ENCODE measurements around the gene PJA1. TPM values are rescaled to one million over a fixed set of nuclear protein-coding genes. Genes with fewer than 3 reads are reported as not detected.

PJA1 gene
- total and polyA plus RNA-seq, 2 donors: 23.7 to 51.2 TPM

DNA sequence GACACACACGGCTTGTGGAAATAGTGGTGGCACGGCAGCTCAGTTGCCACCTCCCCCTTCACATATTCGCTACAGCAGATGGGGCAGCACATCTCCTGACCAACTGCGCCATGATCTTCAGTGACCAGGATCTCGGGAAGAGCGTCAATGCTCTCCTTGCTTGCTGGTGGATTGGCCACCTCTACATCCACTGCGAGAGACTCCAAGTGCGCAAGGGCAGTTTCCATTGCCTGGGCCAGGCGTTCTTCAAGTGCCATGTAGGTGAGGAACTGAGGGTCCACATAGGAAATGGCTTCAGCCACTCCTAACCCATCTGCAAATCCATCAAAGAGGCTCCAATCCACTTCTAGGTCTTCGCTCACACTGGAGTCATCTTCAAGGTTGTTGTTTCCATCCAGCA lies 3.9 kb downstream of the PJA1 start:
- H3K36me3 ChIP-seq (ENCODE audit: insufficient read depth): no peaks in the 10 kb centered on the region
- WGBS: 85% methylated on average over 10 of the region's 10 CpGs
- no peaks in the 10 kb centered on the region for H3K4me1 ChIP-seq (ENCODE audit: insufficient read depth)
- no peak overlapping the region for H3K27ac ChIP-seq (ENCODE audit: low read depth)
- H3K4me3 ChIP-seq (ENCODE audit: low read depth, low read length): no peak overlapping the region
- DNase-seq (ENCODE audit: extremely low spot score): no peak

DNA sequence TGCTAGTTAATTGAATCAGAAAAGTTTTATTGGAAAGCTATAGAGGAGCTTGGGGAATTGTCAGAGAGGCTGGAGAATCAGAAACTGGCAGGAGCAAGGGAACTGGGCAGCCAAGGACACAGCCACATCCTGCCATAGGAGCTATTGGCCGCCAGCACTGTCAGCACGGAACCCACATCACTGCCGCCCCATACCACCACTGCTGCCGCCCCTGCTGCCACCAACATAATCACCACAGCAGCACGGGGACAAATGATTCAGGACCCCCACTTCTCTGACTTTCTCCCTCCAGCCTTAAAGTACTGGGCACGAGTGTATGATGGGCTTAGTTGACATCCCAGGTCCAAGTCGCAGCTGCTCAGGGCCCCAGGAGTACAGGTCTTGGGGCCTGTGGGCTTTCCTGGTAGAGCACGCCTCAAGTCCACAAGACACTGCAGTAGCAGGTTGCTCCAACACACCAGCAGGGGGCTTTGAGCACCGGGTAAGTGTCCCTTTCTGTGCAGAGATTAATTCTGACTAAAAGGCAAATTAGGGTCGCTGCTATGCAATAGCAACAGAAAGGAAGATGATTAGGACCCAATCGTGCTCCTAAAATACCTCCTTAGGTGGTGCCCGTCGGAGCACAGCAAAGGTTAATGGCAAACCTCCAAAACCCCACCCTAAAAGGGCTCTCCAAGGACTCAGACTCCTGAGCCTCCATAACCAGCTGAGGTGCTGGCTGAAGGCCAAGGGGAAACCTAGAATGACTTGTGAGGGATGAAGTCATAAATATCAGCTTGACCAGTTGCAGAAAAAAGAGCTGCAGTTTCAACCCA lies 6.9 kb downstream of the PJA1 start:
- no peaks in the 10 kb centered on the region for H3K4me1 ChIP-seq (ENCODE audit: insufficient read depth)
- DNase-seq (ENCODE audit: extremely low spot score): no peak
- no peaks in the 10 kb centered on the region for H3K36me3 ChIP-seq (ENCODE audit: insufficient read depth)
- H3K4me3 ChIP-seq (ENCODE audit: low read depth, low read length): no peak overlapping the region
- H3K27ac ChIP-seq (ENCODE audit: low read depth): no peak overlapping the region
- WGBS: 40% methylated on average over 13 of the region's 13 CpGs

DNA sequence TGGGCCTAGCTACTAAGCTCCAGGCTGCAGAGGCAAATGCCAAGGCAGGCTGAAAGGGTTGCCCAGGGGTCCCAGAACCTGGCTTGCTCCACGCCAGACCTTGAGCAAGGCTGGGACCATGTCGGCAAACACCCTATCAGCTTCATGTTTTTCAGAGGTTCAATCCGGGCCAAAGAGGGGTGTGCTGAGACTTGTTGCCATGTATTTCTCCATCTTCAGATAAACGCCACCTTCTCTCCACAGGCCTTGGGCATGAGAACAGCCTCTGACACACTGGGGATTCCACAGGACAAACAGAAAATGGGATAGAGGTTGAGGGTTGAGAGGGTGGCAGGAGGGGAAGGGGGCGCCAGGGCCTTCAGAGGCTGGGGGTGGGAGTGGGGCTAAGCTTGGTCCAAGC lies 8.6 kb downstream of the PJA1 start:
- H3K36me3 ChIP-seq (ENCODE audit: insufficient read depth): no peaks in the 10 kb centered on the region
- no peak overlapping the region for H3K27ac ChIP-seq (ENCODE audit: low read depth)
- H3K4me3 ChIP-seq (ENCODE audit: low read depth, low read length): no peak overlapping the region
- no peak for DNase-seq (ENCODE audit: extremely low spot score)
- WGBS: 85% methylated on average over 5 of the region's 5 CpGs
- no peaks in the 10 kb centered on the region for H3K4me1 ChIP-seq (ENCODE audit: insufficient read depth)

DNA sequence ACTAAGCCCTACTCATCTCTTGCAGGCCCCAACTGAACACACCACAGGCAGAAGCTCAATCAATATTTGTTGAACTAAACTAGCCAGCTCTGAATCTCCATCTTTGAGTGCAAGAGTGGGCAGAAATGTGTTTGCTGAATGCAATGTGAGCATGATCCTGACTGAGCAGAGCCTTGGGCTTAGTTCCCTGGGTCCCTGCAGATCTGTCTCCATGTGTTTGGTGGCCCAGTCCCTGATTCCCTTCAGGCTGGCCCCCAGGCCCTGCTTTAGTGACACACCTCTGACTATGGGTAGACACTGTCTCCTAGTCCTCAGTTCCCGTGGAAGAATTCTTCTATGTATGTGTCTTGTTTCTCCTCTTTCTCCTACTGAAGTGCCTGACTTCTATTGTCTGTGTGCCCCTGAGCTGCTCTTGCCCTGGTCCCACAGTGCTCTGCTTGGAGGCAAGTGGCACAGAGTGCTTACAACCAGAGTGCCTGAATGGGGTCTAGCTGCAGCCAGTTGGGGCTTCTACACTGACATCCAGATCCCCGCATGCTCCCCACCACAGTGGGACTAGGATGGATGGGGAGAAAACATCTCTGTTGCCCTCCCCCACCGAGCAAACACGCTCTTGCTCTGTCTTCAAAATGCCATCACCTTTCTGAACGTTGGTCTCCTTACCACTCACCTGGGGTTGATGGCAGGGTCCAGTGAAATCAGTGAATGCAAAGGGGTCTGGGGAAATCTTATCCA lies 9.3 kb downstream of the PJA1 start:
- no peak overlapping the region for H3K27ac ChIP-seq (ENCODE audit: low read depth)
- no peaks in the 10 kb centered on the region for H3K4me1 ChIP-seq (ENCODE audit: insufficient read depth)
- no peak overlapping the region for H3K4me3 ChIP-seq (ENCODE audit: low read depth, low read length)
- no peaks in the 10 kb centered on the region for H3K36me3 ChIP-seq (ENCODE audit: insufficient read depth)
- WGBS: 83% methylated on average over 5 of the region's 5 CpGs
- no peak for DNase-seq (ENCODE audit: extremely low spot score)

DNA sequence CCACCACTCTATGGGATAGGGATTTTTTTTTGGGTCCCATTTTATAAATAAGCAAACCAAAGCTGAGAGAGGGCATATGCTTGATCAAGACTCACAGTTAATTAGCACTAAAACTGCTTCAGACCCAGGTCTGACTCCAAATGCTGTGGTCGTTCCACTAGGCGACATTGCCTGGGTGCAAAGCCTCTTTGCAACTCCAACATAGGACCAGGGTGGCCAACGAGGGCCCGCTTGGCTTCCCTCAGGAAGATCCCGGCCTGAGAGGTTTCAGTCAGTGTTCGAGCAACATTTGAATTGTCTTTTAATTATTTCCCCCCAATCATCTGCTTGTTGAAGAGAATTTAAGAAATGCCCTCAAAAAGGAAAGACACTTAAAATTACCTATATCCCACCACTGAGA lies 11.2 kb downstream of the PJA1 start:
- H3K4me1 ChIP-seq (ENCODE audit: insufficient read depth): no peaks in the 10 kb centered on the region

DNA sequence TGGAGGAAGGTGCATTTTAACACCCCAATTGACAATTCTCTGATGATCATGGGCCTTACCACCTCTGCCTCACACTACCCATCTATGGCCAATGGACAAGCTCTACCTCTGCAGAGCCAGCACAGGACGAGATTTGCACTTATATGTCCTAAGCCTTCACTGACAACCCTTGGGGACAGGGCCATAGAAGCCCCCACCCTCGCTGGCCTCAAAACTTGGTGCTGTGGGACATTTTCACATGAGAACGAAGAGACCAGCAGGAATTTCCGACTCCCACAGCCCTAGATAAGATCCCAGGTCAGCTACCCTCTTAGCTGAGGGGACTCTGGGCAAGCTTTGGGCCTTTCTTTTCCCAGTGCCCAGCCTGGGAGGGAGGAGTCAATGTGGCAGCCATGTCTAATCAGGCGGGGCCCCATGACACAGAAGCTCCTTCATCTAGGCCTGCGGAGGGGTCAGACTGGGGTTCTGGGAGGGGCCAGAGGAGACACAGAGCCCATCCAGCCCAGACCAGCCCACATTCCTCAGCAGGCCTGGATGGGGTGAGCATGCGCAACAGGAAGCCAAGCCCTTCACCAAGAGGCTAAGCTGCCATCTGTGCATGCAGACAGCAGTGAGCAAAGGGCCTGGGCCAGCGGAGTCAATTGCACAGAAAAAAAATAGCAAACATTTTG lies 12.1 kb downstream of the PJA1 start:
- DNase-seq (ENCODE audit: extremely low spot score): peak; percentile 41
- WGBS: 49% methylated on average over 8 of the region's 8 CpGs
- no peak overlapping the region for H3K27ac ChIP-seq (ENCODE audit: low read depth)
- H3K4me3 ChIP-seq (ENCODE audit: low read depth, low read length): no peak overlapping the region
- no peaks in the 10 kb centered on the region for H3K36me3 ChIP-seq (ENCODE audit: insufficient read depth)
- no peaks in the 10 kb centered on the region for H3K4me1 ChIP-seq (ENCODE audit: insufficient read depth)

More for the DNA sequence above, 11.2 kb downstream of the PJA1 start:
- no peak for DNase-seq (ENCODE audit: extremely low spot score)
- H3K4me3 ChIP-seq (ENCODE audit: low read depth, low read length): no peak overlapping the region
- no peaks in the 10 kb centered on the region for H3K36me3 ChIP-seq (ENCODE audit: insufficient read depth)
- 94% methylated on average over 6 of the region's 6 CpGs for WGBS
- H3K27ac ChIP-seq (ENCODE audit: low read depth): no peak overlapping the region

DNA sequence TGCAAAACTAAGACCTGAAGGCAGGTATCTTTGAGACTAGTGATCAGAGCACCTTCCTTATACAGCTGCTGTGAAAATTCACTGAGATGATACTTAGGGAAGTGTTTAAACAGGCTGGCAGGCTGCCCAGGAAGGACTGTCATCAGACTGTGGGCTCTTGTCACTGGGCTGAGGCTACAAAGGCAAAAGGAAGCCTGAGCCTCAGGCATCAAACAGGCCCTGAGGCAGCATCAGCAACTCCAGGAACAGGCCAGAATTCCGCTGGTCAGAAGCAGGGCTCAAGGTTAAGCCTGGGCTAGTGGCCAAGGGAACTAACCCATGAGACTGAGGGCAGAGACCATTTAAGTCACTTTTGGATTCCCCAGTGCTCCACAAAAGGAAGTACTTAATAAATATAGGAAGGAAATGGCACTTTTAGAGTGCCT lies 12.8 kb downstream of the PJA1 start:
- WGBS: 52% methylated on average over 1 of the region's 1 CpG
- Histone ChIP-seq H3K4me3 (ENCODE audit: low read depth, low read length) (no peak overlapping the region), H3K27ac (ENCODE audit: low read depth) (no peak overlapping the region), H3K4me1 (ENCODE audit: insufficient read depth) (no peaks in the 10 kb centered on the region), H3K36me3 (ENCODE audit: insufficient read depth) (no peaks in the 10 kb centered on the region)
- no peak for DNase-seq (ENCODE audit: extremely low spot score)

DNA sequence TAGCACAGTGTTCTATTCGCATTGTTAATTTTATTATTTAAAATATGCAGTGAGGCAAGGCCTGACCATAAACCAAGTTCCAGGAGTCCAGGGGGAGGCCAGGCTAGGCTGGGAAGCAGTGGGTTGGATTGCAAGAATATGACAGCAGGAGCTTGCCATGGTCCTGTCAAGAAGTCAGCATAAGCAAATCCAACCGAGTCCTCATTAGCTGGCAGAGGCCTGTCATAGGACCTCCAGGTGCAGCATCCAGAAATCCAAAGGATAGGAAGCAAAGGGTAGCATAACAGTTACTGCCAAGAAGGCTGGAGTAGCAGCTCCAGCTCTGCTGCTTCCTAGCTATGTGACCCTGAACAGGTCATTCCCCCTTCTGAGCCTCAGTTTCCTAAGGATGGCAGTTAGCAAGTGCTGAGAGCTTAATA lies 13.4 kb downstream of the PJA1 start:
- H3K27ac ChIP-seq (ENCODE audit: low read depth): no peak overlapping the region
- no peaks in the 10 kb centered on the region for H3K4me1 ChIP-seq (ENCODE audit: insufficient read depth)
- H3K36me3 ChIP-seq (ENCODE audit: insufficient read depth): no peaks in the 10 kb centered on the region
- H3K4me3 ChIP-seq (ENCODE audit: low read depth, low read length): no peak overlapping the region
- DNase-seq (ENCODE audit: extremely low spot score): no peak
- 77% methylated on average over 2 of the region's 2 CpGs for WGBS

DNA sequence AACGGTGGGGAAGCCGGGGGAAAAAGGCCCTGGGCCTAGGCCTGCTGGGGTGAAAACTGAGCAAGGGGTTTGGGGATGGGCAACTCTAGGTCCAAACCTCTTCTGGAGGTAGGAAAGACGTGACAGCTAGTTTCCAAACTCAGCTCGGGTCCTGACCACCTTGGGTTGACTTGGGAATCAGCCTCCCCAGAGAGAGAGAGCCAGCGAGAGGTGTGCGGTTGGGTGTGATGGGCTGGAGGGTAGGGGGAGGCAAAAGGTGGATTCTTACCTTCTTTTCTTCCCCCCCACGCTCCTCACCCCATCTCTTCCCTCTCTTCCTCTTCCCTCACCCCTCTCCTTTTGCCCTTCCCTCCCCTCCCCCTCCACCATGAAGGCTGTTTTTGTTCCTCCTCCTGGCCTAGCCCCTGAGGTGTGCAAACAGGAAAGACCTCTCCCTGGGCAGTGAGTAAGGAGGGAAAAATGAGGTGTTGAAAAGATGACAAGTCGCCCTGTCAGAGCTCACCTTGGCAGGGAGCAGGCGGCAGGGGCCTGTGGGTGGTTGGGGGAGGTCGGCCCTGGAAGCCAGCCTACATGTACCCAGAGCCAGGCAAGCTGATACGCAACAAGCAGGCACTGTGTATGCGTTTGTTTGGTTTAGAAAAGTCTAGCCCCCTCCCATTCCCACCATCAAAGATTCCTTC lies 14.8 kb downstream of the PJA1 start:
- DNase-seq (ENCODE audit: extremely low spot score): no peak
- 80% methylated on average over 12 of the region's 12 CpGs for WGBS
- Histone ChIP-seq H3K4me1 (ENCODE audit: insufficient read depth) (no peaks in the 10 kb centered on the region), H3K27ac (ENCODE audit: low read depth) (no peak overlapping the region), H3K4me3 (ENCODE audit: low read depth, low read length) (no peak overlapping the region), H3K36me3 (ENCODE audit: insufficient read depth) (no peaks in the 10 kb centered on the region)

DNA sequence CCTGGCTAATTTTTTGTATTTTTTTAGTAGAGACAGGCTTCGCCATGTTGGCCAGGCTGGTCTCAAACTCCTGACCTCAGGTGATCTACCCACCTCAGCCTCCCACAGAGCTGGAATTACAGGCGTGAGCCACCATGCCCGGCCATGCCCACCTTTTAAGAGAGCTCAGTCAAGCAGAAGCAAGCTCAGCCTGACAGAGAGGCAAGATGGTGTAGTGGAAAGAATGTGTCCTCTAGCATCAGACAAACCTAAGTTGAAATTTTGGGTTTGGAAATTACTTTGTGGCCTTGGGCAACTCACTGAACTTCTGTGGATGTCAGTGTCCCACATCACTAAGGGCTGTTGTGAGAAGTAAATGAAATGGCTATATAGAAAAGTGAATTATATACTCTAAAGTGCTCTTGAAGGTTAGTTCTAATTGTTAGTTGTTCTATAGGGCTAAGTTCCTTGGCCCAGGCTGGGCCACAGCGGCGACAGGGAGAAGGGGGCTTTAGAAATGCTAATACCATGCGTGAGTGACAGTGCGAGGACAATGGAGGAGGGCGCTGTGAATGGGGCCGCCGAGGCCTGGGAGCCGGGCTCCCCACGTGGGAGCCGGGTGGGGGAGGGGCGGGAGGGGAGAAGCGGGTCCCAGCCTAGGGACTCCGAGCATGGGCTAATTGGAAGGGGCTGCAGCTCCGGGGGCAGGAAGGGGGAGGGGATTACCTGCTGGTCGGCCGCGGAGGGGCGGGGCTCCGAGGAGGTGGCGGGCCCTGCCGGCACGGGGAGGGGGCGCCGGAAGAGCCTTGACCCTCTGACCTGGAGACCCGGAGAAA lies 15.6 kb downstream of the PJA1 start:
- Histone ChIP-seq H3K36me3 (ENCODE audit: insufficient read depth) (no peaks in the 10 kb centered on the region), H3K27ac (ENCODE audit: low read depth) (no peak overlapping the region), H3K4me1 (ENCODE audit: insufficient read depth) (no peaks in the 10 kb centered on the region), H3K4me3 (ENCODE audit: low read depth, low read length) (no peak overlapping the region)
- 50% methylated on average over 28 of the region's 28 CpGs for WGBS
- no peak for DNase-seq (ENCODE audit: extremely low spot score)

DNA sequence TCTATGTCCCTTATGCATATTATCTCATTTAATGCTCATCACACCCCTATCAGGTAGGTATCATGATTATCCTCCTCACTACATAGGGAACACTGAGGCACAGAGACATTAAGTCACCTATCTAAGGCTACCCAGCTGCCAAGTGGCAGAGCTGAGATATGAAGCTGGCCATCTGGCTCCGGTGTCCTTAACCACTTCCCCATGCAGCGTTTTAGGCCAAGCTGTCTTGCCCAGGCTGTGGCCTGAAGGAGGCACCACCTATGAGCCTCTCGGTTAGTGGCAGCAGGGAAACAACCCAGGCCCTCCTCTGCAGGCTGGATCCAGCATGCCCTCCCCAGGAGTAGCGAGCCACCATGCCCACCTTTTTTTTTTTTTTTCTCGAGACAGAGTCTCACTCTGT lies 16.3 kb downstream of the PJA1 start:
- Histone ChIP-seq H3K4me1 (ENCODE audit: insufficient read depth) (no peaks in the 10 kb centered on the region), H3K27ac (ENCODE audit: low read depth) (no peak overlapping the region), H3K4me3 (ENCODE audit: low read depth, low read length) (no peak overlapping the region), H3K36me3 (ENCODE audit: insufficient read depth) (no peaks in the 10 kb centered on the region)
- no peak for DNase-seq (ENCODE audit: extremely low spot score)
- WGBS: 94% methylated on average over 4 of the region's 5 CpGs

DNA sequence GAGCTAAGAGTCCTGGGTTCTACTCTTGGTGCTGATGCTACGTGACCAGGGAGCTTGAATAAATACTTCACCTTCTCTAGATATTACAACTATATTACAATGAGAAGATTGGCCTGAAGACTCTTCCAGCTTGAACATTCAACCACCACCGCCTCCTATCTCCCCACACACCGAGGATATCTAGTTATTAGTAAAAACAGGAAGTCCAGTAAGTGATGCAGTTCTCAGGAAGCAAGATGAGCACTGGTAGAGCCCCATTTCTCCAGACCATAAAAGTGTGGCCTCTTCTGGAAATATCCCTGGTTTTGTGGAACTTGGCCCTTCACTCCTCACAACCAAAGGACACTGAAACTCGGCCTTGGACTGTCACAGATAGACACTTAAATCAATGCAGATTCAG lies 18.5 kb downstream of the PJA1 start:
- H3K36me3 ChIP-seq (ENCODE audit: insufficient read depth): no peaks in the 10 kb centered on the region
- no peak for DNase-seq (ENCODE audit: extremely low spot score)
- no peak overlapping the region for H3K4me3 ChIP-seq (ENCODE audit: low read depth, low read length)
- no peak overlapping the region for H3K27ac ChIP-seq (ENCODE audit: low read depth)
- no peaks in the 10 kb centered on the region for H3K4me1 ChIP-seq (ENCODE audit: insufficient read depth)
- WGBS: 84% methylated on average over 4 of the region's 4 CpGs

DNA sequence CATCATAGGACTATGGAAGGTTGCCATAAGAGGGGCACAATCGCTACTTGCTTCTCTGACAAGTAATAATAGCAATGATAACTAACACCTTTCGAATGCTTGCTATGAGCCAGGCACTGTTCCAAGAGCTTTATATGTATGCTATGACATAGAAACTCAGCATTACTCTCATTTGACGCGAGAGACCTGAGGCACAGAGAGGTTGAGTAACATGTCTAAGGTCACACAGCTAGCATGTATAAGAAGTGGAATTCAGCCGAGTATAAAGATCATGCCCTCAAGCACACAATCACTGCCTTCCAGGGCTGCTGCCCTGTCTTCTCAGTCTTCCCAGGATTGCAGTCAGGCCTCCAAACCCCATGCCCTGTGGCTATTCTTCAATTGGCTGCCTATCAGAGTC lies 19.5 kb downstream of the PJA1 start:
- DNase-seq (ENCODE audit: extremely low spot score): no peak
- Histone ChIP-seq H3K4me3 (ENCODE audit: low read depth, low read length) (no peak overlapping the region), H3K27ac (ENCODE audit: low read depth) (no peak overlapping the region), H3K36me3 (ENCODE audit: insufficient read depth) (no peaks in the 10 kb centered on the region), H3K4me1 (ENCODE audit: insufficient read depth) (no peaks in the 10 kb centered on the region)
- 93% methylated on average over 5 of the region's 5 CpGs for WGBS

Measured in urinary bladder (tissue), 4 donors.